HG02571 (cell line): Measurements from ENCODE around the gene TRIM7.
A peak's percentile ranks its signal among the peaks of the same experiment; 100 is the strongest.

Experiments
- ATAC-seq: cut with Tn5 transposase; IDR thresholded peaks from one replicate; pipeline ENCODE4 v1.9.1; 2021; ENCODE audit warnings: mild to moderate bottlenecking, moderate library complexity; ENCODE audit not compliant: unreplicated experiment

The TRIM7 gene

GRCh38 chr5:181204826-181205760 lies at the start of gene TRIM7:
TRIM7 (minus strand) TSS chr5:181205196; CDS start chr5:181205110, 86 bp downstream.
- no peak for ATAC-seq

- ATAC-seq: no peak
Observed at GRCh38 chr5:181248277-181248676, 43.3 kb upstream of the TRIM7 start.

GRCh38 chr5:181246276-181247049 lies 41.5 kb upstream of the TRIM7 start:
- ATAC-seq: peak; percentile 47

- peak; percentile 2 for ATAC-seq
Observed at GRCh38 chr5:181245427-181246275, 40.7 kb upstream of the TRIM7 start.

- peak; percentile 57 for ATAC-seq
Observed at GRCh38 chr5:181243564-181244343, 38.8 kb upstream of the TRIM7 start, which contains the start of gene RACK1. RACK1 (minus strand) TSS chr5:181243906; CDS start chr5:181243800, 106 bp downstream.

- ATAC-seq: peak; percentile 6
Observed at GRCh38 chr5:181243018-181243563, 38.1 kb upstream of the TRIM7 start.

GRCh38 chr5:181242031-181242451 lies 37.0 kb upstream of the TRIM7 start:
- ATAC-seq: no peak

GRCh38 chr5:181241393-181241975 lies 36.5 kb upstream of the TRIM7 start:
- no peak for ATAC-seq

- no peak for ATAC-seq
Observed at GRCh38 chr5:181239062-181239663, 34.2 kb upstream of the TRIM7 start.

GRCh38 chr5:181237729-181238385 lies 32.9 kb upstream of the TRIM7 start:
- ATAC-seq: no peak

GRCh38 chr5:181236954-181237641 lies 32.1 kb upstream of the TRIM7 start:
- ATAC-seq: no peak

- ATAC-seq: no peak
Observed at GRCh38 chr5:181236471-181236870, 31.5 kb upstream of the TRIM7 start.

GRCh38 chr5:181235689-181236366 lies 30.8 kb upstream of the TRIM7 start:
- no peak for ATAC-seq

GRCh38 chr5:181235323-181235688 lies 30.3 kb upstream of the TRIM7 start:
- ATAC-seq: no peak

GRCh38 chr5:181234455-181235306 lies 29.7 kb upstream of the TRIM7 start:
- ATAC-seq: no peak

- ATAC-seq: no peak
Observed at GRCh38 chr5:181233801-181234454, 28.9 kb upstream of the TRIM7 start.
